Coronary artery (tissue), 2 donors: ENCODE data around the gene C3orf20.

Experiments used
- DNase-seq: peaks from one replicate; pipeline ENCODE4 v3.0.0-alpha.2; 2017; ENCODE audit warnings: low spot score
- H3K27ac ChIP-seq, 2 donors: fragments of 200-600 bp; sonication (generic); one replicate each; pipeline ENCODE4 v1.5.1; 2016 to 2019
- H3K4me3 ChIP-seq: fragments of 200-600 bp; sonication (generic); 2 replicates; pipeline ENCODE4 v1.5.1; 2016; ENCODE audit warnings: mild to moderate bottlenecking, moderate library complexity
- TF ChIP-seq, protein P1 (sequence below): fragments of 200-600 bp; sonication (generic); IDR thresholded peaks from one replicate; pipeline ENCODE4 v1.5.1; 2019; ENCODE audit warnings: antibody characterized with exemption

The C3orf20 gene

GRCh38 chr3:14632442-14632930, 42.5 kb upstream of the C3orf20 start:
- no peak overlapping the region for H3K27ac ChIP-seq
- no peak for DNase-seq
- H3K4me3 ChIP-seq = no peak overlapping the region
- TF ChIP-seq, protein P1, sequence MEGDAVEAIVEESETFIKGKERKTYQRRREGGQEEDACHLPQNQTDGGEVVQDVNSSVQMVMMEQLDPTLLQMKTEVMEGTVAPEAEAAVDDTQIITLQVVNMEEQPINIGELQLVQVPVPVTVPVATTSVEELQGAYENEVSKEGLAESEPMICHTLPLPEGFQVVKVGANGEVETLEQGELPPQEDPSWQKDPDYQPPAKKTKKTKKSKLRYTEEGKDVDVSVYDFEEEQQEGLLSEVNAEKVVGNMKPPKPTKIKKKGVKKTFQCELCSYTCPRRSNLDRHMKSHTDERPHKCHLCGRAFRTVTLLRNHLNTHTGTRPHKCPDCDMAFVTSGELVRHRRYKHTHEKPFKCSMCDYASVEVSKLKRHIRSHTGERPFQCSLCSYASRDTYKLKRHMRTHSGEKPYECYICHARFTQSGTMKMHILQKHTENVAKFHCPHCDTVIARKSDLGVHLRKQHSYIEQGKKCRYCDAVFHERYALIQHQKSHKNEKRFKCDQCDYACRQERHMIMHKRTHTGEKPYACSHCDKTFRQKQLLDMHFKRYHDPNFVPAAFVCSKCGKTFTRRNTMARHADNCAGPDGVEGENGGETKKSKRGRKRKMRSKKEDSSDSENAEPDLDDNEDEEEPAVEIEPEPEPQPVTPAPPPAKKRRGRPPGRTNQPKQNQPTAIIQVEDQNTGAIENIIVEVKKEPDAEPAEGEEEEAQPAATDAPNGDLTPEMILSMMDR = no peak

DNA sequence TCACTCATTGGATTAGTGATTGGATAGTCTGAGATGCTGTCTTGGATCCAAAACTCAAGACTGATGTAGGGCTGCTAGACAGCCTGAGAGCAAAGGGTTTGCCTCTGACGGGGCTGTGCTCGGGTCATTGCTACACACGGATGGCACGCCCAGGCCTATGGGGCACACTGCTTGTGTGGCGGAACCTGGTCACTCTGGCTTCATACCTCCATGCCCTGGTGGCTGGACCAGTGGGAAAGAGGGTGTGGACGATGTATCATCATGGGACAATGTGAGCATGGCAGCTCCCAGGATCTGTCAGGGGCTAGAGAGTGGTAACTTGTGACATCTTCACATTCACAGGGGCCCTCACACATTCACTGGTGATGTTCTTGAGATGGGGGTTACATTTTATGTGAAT, 41.5 kb upstream of the C3orf20 start:
- Histone ChIP-seq H3K4me3 (no peak overlapping the region), H3K27ac (no peak overlapping the region)
- no peak for DNase-seq
- TF ChIP-seq, protein P1 = no peak

GRCh38 chr3:14633819-14634424, 41.0 kb upstream of the C3orf20 start:
- H3K4me3 ChIP-seq = no peak overlapping the region
- TF ChIP-seq, protein P1 = no peak
- no peak for DNase-seq
- no peak overlapping the region for H3K27ac ChIP-seq

DNA sequence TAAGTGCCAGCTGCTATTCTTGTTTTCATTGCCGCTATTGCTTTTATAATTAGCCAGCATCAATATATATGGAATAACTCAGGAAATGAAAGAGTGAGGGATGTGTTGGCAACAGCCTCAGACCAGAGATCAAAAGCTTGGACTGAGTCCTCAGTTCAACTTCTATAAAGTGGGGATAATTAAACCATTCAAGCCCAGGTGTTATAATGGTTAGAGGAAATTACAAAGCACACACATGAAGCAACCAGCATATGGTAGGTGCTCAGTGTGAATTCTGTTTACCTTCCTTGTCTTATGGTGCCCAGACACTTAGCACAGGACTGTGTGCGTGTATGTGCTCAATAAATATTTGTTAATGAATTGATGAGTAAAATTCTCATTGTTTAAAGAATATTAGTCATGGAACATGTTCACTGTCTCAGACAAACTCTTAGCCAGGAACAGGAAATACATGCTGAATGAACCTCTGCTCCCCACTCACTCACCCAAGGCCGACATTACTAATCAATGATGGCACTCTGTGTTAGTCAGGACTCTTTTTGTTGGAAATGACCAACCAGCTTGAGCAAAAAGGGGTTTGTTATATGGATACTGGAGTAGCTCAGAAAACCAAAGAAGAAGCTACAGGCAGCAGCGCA, 40.1 kb upstream of the C3orf20 start:
- no peak overlapping the region for H3K4me3 ChIP-seq
- no peak overlapping the region for H3K27ac ChIP-seq
- TF ChIP-seq, protein P1 = no peak
- DNase-seq = no peak

DNA sequence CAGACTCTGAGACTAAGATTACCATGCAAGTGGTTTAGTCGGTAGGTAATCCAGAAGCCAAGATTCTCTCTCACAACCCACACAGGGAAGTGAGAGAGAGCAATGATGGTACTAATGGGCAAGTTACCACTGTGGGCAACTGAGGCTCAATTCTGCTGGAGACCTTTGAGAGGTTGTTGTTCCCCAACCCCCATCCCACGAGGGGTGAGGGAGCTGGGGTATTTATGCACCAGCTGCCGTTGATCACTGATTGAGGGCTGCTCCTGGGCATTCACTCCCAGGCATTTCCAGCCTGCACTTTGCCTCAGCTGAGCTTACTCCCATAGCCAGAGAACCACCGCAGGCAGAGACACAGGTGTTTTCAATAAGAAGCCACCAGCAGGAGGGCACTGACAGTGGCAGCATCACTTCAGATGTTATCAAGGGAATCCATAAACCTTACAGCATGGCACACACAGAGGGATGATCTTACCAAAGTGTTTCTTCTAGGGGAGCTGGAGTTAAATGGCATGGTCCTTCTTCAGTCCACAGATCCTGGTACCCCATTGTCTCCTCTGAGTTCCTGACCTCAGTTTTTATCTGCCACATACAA, 38.3 kb upstream of the C3orf20 start:
- Histone ChIP-seq H3K27ac (no peak overlapping the region), H3K4me3 (no peak overlapping the region)
- TF ChIP-seq, protein P1 = no peak
- peak; percentile 28 for DNase-seq

DNA sequence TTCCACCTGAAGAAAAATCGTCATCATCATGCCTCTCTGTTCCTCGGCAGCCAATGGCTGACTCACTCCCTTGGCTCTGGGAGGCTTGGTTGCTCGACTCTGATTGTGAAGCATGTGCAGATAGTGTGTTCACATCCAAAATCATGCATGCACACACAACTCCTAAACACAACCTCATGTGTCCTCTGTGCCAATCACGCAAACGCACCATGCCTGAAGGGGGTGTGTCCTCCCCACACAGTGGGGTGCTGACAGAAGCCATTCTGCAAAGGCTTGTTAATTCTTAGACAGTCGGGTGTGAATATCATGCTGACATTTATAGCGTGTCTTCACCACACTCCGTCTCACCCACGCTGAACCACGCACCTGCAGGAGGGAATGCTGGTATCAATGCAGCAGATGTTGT, 34.8 kb upstream of the C3orf20 start:
- Histone ChIP-seq H3K4me3 (no peak overlapping the region), H3K27ac (no peak overlapping the region)
- TF ChIP-seq, protein P1 = no peak
- no peak for DNase-seq

- Histone ChIP-seq H3K4me3 (no peak overlapping the region), H3K27ac (no peak overlapping the region)
- TF ChIP-seq, protein P1 = no peak
- no peak for DNase-seq
Measured at GRCh38 chr3:14640734-14641133, 34.2 kb upstream of the C3orf20 start.
